Neuronal stem cell (in vitro differentiated cells): ENCODE data around the gene GRIA4.

Experiments used
- DNase-seq: peaks from one replicate; pipeline ENCODE4 v3.0.0-alpha.2; 2013; ENCODE audit warnings: low spot score
- H2AFZ ChIP-seq: one replicate; pipeline ENCODE4 v1.6.1; 2013; ENCODE audit warnings: mild to moderate bottlenecking, low read length, inconsistent platforms
- H2AK5ac ChIP-seq: 2 replicates; pipeline ENCODE4 v1.6.1; 2013; ENCODE audit warnings: low read depth, mild to moderate bottlenecking, inconsistent platforms, low read length, moderate library complexity, mixed read lengths
- H2BK120ac ChIP-seq: 2 replicates; pipeline ENCODE4 v1.6.1; 2013; ENCODE audit warnings: low read depth, mild to moderate bottlenecking, inconsistent platforms, low read length, moderate library complexity, mixed read lengths
- H2BK12ac ChIP-seq: one replicate; pipeline ENCODE4 v1.6.1; 2013; ENCODE audit warnings: low read length, inconsistent platforms
- H2BK15ac ChIP-seq: 2 replicates; pipeline ENCODE4 v1.6.1; 2013; ENCODE audit warnings: mild to moderate bottlenecking, low read length, inconsistent platforms, mixed read lengths
- H2BK5ac ChIP-seq: one replicate; pipeline ENCODE4 v1.6.1; 2013; ENCODE audit warnings: inconsistent platforms, mild to moderate bottlenecking, low read length, moderate library complexity
- H3K14ac ChIP-seq: one replicate; pipeline ENCODE4 v1.6.1; 2013; ENCODE audit warnings: low read length, inconsistent platforms
- H3K18ac ChIP-seq: 2 replicates; pipeline ENCODE4 v1.6.1; 2013; ENCODE audit warnings: low read length, inconsistent platforms
- H3K23ac ChIP-seq: 2 replicates; pipeline ENCODE4 v1.6.1; 2013; ENCODE audit warnings: low read depth, mild to moderate bottlenecking, mixed read lengths, low read length, inconsistent platforms; ENCODE audit not compliant: poor library complexity
- H3K27ac ChIP-seq: replicated peaks from 3 replicates; pipeline ENCODE4 v1.5.1; 2013; ENCODE audit warnings: low read length, inconsistent platforms
- H3K27me3 ChIP-seq, 3 experiments: 2 replicates each; pipeline ENCODE4 v1.6.1; 2013; ENCODE audit warnings: low read length in 3 of 3, mild to moderate bottlenecking in 2 of 3, inconsistent platforms in 1 of 3, low read depth in 1 of 3, mixed read lengths in 1 of 3, moderate library complexity in 1 of 3; ENCODE audit not compliant: control insufficient read depth in 3 of 3, insufficient read depth in 3 of 3
- H3K36me3 ChIP-seq, 2 donors: replicated peaks in 1 of 2; 2 replicates each; pipeline ENCODE4 v1.6.1; 2013; ENCODE audit warnings: low read length in 2 of 2; ENCODE audit not compliant: control insufficient read depth in 2 of 2, insufficient read depth in 2 of 2
- H3K4ac ChIP-seq: 2 replicates; pipeline ENCODE4 v1.6.1; 2013; ENCODE audit warnings: inconsistent platforms, mild to moderate bottlenecking, low read length, moderate library complexity
- H3K4me1 ChIP-seq, 2 donors: 1 replicate in 1 of 2; 2 replicates in 1 of 2; pipeline ENCODE4 v1.6.1; 2013; ENCODE audit warnings: low read length in 2 of 2, low read depth in 1 of 2; ENCODE audit not compliant: control insufficient read depth in 2 of 2, insufficient read depth in 1 of 2
- H3K4me2 ChIP-seq: one replicate; pipeline ENCODE4 v1.6.1; 2013; ENCODE audit warnings: mild to moderate bottlenecking, low read length, inconsistent platforms; ENCODE audit not compliant: insufficient read depth, poor library complexity, severe bottlenecking
- H3K4me3 ChIP-seq, 2 donors: 2 replicates each; pipeline ENCODE4 v1.5.1; 2013; ENCODE audit warnings: low read length in 2 of 2, mild to moderate bottlenecking in 2 of 2, inconsistent platforms in 1 of 2, moderate library complexity in 1 of 2
- H3K79me1 ChIP-seq: one replicate; pipeline ENCODE4 v1.6.1; 2013; ENCODE audit warnings: low read depth, mild to moderate bottlenecking, inconsistent platforms, low read length, moderate library complexity
- H3K9ac ChIP-seq: one replicate; pipeline ENCODE4 v1.6.1; 2013; ENCODE audit warnings: mild to moderate bottlenecking, low read depth, low read length, inconsistent platforms; ENCODE audit not compliant: poor library complexity
- H3K9me3 ChIP-seq, 2 donors: replicated peaks in 1 of 2; 2 replicates each; pipeline versions ENCODE3 to v1.6.1; 2013; ENCODE audit warnings: low read length in 2 of 2, mild to moderate bottlenecking in 2 of 2, inconsistent platforms in 1 of 2, low read depth in 1 of 2, mixed read lengths in 1 of 2, moderate library complexity in 1 of 2; ENCODE audit not compliant: control insufficient read depth in 2 of 2, insufficient read depth in 1 of 2
- H4K8ac ChIP-seq: one replicate; pipeline ENCODE4 v1.6.1; 2013; ENCODE audit warnings: low read depth, mild to moderate bottlenecking, inconsistent platforms, low read length, moderate library complexity
- H4K91ac ChIP-seq: one replicate; pipeline ENCODE4 v1.6.1; 2013; ENCODE audit warnings: low read length, low read depth, mild to moderate bottlenecking, inconsistent platforms; ENCODE audit not compliant: poor library complexity
- WGBS, 2 donors: extraction: QIAGEN DNeasy Blood & Tissue Kit; methylation state at CpG; one replicate each; pipeline ENCODE4 v1.1.7; 2013; ENCODE audit warnings: missing lambda C conversion rate in 2 of 2, mixed read lengths in 1 of 2; ENCODE audit not compliant: insufficient read length in 2 of 2, insufficient replicate concordance in 1 of 2; ENCODE audit errors: extremely low coverage in 2 of 2; 5-methylcytosine and 5-hydroxymethylcytosine counted together

GRIA4 gene

DNA sequence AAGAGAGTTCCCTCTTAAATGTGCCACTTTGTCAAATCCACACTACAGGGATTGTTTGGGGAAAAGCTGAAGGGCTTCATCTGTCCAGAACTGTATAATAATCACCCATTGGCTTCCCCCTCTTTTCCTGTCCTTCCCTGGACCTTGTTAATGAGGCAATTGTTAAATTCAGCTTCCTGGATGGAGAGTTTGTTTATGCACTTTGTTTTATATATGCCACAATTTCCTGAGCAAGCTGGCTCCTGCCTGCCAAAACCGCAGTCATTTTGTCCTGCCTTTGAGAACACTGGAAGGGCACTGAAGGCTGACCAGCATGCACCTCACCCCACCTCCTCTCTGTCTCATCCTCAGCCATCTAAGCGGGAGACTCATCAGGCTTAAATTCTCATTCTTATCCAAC is 325.9 kb downstream of the GRIA4 start:
- H3K4me3 ChIP-seq, result no peak overlapping the region
- no CpG with 5 or more reads among the region's 2 CpGs for WGBS, 2 donors
- peaks cover 6 to 22% of the 10 kb centered on the region in 2 donors for H3K4me1 ChIP-seq
- H2AFZ ChIP-seq, result peak overlapping the region; percentile 67
- no peaks in the 10 kb centered on the region for H3K9me3 ChIP-seq
- H3K23ac ChIP-seq, result no peak overlapping the region
- H2AK5ac ChIP-seq, result no peak overlapping the region
- no peak overlapping the region for H2BK12ac ChIP-seq
- H2BK120ac ChIP-seq, result no peak overlapping the region
- H3K14ac ChIP-seq, result no peak overlapping the region
- H3K4ac ChIP-seq, result no peak overlapping the region
- H4K91ac ChIP-seq, result no peak overlapping the region
- no peak for DNase-seq
- no peaks in the 10 kb centered on the region for H3K36me3 ChIP-seq
- H3K79me1 ChIP-seq, result no peaks in the 10 kb centered on the region
- H2BK5ac ChIP-seq, result no peak overlapping the region
- no peak overlapping the region for H3K4me2 ChIP-seq
- H3K18ac ChIP-seq, result no peak overlapping the region
- H2BK15ac ChIP-seq, result no peak overlapping the region
- H3K27ac ChIP-seq, result no peak overlapping the region
- no peaks in the 10 kb centered on the region for H3K27me3 ChIP-seq
- H3K9ac ChIP-seq, result no peak overlapping the region
- no peak overlapping the region for H4K8ac ChIP-seq

DNA sequence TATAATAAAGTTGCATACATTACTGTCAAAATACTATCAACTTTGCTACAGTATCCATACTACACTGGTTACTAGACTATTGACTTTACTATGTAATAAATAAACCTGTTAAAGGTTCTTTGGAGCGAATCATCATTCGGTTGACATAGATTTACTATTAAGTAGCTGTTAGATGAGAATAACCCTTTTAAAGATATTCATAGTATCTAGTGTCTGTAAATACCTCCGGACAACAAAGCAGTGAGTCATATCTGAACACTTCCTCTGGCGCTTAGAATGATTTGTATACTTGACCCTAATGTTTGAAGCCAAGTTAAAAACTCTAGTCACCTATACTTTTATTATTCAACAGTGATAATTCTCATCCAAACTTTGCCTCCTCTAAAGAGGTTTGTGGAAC is 327.5 kb downstream of the GRIA4 start:
- DNase-seq, result no peak
- no peaks in the 10 kb centered on the region for H3K79me1 ChIP-seq

DNA sequence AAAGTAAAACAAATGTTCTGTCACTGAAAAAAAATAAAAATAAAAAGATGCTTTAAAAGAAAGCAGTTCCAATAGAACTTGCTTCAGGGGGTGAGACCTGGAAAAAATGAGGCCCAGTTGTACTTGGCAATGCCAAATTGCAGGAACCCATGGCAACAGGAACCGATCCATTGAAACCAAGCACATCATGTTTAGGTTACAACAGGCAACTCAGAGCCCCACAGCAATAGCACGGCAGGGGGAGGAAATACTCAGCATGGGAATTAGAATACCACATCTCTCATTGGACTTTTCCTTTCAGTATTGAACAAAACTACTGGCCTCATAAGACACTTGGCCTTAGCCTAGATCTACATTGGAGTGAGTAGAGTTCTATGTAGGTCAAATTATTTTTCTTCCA is 327.9 kb downstream of the GRIA4 start:
- no peak overlapping the region for H3K27ac ChIP-seq
- WGBS, 2 donors, result no CpG with 5 or more reads among the region's 2 CpGs

More for the DNA sequence above, 327.5 kb downstream of the GRIA4 start:
- Histone ChIP-seq H4K91ac (no peak overlapping the region), H3K9ac (no peak overlapping the region), H2AK5ac (no peak overlapping the region), H3K4me1 (peaks cover 6 to 22% of the 10 kb centered on the region in 2 donors), H2BK12ac (no peak overlapping the region), H2BK120ac (no peak overlapping the region), H3K4ac (no peak overlapping the region), H3K23ac (no peak overlapping the region), H3K9me3 (no peaks in the 10 kb centered on the region), H2BK15ac (no peak overlapping the region), H3K18ac (no peak overlapping the region), H3K36me3 (no peaks in the 10 kb centered on the region), H3K27me3 (no peaks in the 10 kb centered on the region), H3K4me2 (no peak overlapping the region), H3K14ac (no peak overlapping the region), H3K4me3 (no peak overlapping the region), H3K27ac (no peak overlapping the region), H4K8ac (no peak overlapping the region), H2AFZ (peak overlapping the region; percentile 49), H2BK5ac (no peak overlapping the region)
- no CpG with 5 or more reads among the region's 4 CpGs for WGBS, 2 donors

DNA sequence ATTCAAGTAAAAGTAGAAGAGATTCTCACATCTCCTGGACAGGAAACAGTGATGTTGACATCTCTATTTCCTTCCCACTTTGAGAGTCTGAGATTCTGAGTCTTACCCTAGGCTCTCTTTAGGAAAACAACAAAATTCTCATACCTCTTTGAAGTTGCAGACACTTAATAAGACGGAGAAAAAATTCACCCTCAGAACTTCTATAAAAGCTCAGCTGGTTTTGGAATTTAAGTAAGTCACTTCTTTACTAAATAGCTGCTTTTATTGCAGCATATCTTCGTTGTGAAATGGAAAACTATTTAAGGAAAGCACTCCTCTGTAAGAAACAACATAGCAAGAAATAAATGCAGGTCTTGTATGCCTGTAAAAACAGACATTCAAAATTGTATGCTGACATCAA is 333.0 kb downstream of the GRIA4 start:
- H2AFZ ChIP-seq, result peak overlapping the region; percentile 27
- no peak overlapping the region for H3K27ac ChIP-seq
- no peaks in the 10 kb centered on the region for H3K27me3 ChIP-seq
- no peak overlapping the region for H3K4me3 ChIP-seq
- H4K8ac ChIP-seq, result no peak overlapping the region
- no peak overlapping the region for H3K9ac ChIP-seq
- H3K4ac ChIP-seq, result no peak overlapping the region
- H2BK12ac ChIP-seq, result no peak overlapping the region
- H4K91ac ChIP-seq, result no peak overlapping the region
- no peak overlapping the region for H2AK5ac ChIP-seq
- no peak overlapping the region for H2BK15ac ChIP-seq
- no peak overlapping the region for H2BK5ac ChIP-seq
- H3K14ac ChIP-seq, result no peak overlapping the region
- no peak overlapping the region for H2BK120ac ChIP-seq
- H3K23ac ChIP-seq, result no peak overlapping the region
- no peak for DNase-seq
- no peaks in the 10 kb centered on the region for H3K79me1 ChIP-seq
- H3K9me3 ChIP-seq, result no peaks in the 10 kb centered on the region
- H3K36me3 ChIP-seq, result no peaks in the 10 kb centered on the region
- no peak overlapping the region for H3K18ac ChIP-seq
- WGBS, 2 donors, result no CpG with 5 or more reads among the region's 2 CpGs
- H3K4me2 ChIP-seq, result no peak overlapping the region
- peaks cover 3% of the 10 kb centered on the region in 2 donors for H3K4me1 ChIP-seq

More for the DNA sequence above, 327.9 kb downstream of the GRIA4 start:
- Histone ChIP-seq H2BK120ac (no peak overlapping the region), H3K36me3 (no peaks in the 10 kb centered on the region), H3K4me1 (peaks cover 6 to 22% of the 10 kb centered on the region in 2 donors), H3K79me1 (no peaks in the 10 kb centered on the region), H4K8ac (no peak overlapping the region), H3K18ac (no peak overlapping the region), H3K4me2 (no peak overlapping the region), H3K14ac (no peak overlapping the region), H3K9me3 (no peaks in the 10 kb centered on the region), H3K9ac (no peak overlapping the region), H3K27me3 (no peaks in the 10 kb centered on the region), H2BK5ac (no peak overlapping the region), H3K4me3 (no peak overlapping the region), H2AFZ (peak overlapping the region; percentile 49), H3K4ac (no peak overlapping the region), H4K91ac (no peak overlapping the region), H2BK15ac (no peak overlapping the region), H2BK12ac (no peak overlapping the region), H3K23ac (no peak overlapping the region), H2AK5ac (no peak overlapping the region)
- no peak for DNase-seq
